Suprapubic skin (tissue), 4 donors: ENCODE results near the gene CSRP1.

Source experiments
- CTCF ChIP-seq, 2 donors: fragments of 200-600 bp in 1 of 2; fragments of 450-650 bp in 1 of 2; sonication (generic) in 1 of 2; IDR thresholded peaks; one replicate each; pipeline ENCODE4 v1.5.1; 2016 to 2019; ENCODE audit warnings: antibody characterized with exemption in 2 of 2, mild to moderate bottlenecking in 1 of 2, moderate library complexity in 1 of 2
- POLR2A ChIP-seq, 2 donors: fragments of 450-650 bp; IDR thresholded peaks; one replicate each; pipeline ENCODE4 v1.6.1; 2017; ENCODE audit warnings: antibody characterized with exemption in 2 of 2, mild to moderate bottlenecking in 2 of 2, moderate library complexity in 2 of 2
- POLR2AphosphoS5 ChIP-seq, 3 donors: sonication (generic); formaldehyde crosslinking; IDR thresholded peaks; one replicate each; pipeline ENCODE4 v1.6.1; 2017; ENCODE audit warnings: antibody characterized with exemption in 3 of 3

GRCh38 chr1:201513498-201514243 lies 6.7 kb upstream of the CSRP1 start:
- TF ChIP-seq CTCF (IDR thresholded peaks at IDR 0.05) (no peak), POLR2AphosphoS5 (IDR thresholded peaks at IDR 0.05) (no peak), POLR2A (IDR thresholded peaks at IDR 0.05) (no peak)
